ENCODE data around the gene C3orf18.

The C3orf18 gene

DNA sequence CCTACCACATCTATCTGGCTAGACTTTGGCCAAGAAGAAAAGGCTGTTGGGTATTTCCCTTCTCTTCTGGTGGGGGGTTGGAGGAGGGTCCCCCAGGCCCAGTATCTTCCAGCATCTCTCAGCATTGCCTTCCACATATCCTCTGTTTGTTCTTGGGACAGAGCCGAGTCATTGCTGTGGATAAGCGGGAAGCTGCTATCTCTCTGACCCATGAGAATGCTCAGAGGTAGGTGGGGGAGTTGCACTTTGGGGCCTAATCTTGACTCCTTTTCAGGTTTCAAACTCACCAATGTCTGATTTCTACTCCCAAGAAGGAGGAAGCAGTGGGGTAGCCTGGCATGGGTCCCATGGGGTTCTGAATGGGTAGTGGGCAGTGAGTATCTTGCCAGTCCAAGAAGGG lies 9.8 kb upstream of the C3orf18 start:
- no peak for DNase-seq

- no peak for DNase-seq
These were observed 7.8 kb upstream of the C3orf18 start for GRCh38 chr3:50575372-50575771.

DNA sequence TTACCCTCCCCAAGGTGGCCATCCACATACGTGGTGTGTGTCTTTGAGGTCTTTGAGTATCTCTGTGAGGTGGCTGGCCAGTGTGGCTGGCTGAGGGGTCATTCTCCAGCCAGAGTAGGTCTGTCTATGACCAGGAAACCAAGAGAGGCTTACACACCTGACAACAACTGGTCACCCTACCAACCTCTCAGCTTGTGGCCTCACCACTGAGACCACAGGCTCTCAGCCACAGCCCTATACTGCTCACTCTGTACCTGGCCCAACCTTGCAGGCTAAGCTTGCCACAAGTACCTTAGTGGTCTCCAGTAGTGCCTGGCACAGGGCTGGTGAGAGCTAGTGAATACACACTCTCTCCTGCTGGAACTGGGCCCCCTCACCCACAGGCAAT lies 6.9 kb upstream of the C3orf18 start:
- no peak for DNase-seq

- DNase-seq = no peak
These were observed 6.3 kb upstream of the C3orf18 start for GRCh38 chr3:50573566-50574443.

- no peak for DNase-seq
These were observed 5.3 kb upstream of the C3orf18 start for GRCh38 chr3:50572801-50573371.

DNA sequence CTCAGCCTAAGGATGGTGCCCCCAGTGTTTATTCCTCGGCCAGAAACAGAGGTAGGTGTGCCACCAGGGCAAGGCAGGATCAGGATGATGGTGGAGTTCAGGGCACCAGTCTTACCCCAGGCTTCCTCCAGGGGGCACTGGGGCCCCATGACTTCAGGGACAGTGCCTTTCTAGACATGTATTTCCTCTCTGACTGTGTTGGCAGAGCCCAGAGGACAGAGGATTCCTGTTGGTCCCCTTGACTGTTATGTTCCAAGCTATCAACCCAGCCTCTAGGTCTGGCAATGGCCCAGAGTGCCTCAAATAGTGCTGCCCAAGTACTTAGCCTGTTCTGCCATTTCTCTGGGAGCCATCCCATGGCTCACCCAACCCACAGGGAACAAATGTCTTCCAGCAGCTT lies 4.6 kb upstream of the C3orf18 start:
- DNase-seq = no peak

DNA sequence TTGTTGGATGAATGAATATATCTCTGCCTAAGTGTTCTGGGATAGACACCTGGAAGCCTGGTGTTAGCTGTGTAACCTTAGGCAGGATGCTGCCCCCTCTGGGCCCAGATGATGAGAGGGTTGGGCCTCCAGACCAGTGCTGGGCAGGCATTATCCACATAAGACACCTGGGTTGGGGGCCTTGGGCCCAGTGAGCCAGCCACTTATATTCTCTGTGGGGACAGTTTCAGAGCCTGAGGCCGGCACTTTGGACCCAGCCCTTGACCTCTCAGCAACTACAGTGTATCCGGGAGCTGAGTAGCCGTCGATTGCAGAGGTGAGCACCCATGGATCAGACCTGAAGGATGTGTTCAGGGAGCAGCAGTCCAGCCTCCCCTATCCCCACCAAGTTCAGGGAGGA lies 3.9 kb upstream of the C3orf18 start:
- no peak for DNase-seq

DNA sequence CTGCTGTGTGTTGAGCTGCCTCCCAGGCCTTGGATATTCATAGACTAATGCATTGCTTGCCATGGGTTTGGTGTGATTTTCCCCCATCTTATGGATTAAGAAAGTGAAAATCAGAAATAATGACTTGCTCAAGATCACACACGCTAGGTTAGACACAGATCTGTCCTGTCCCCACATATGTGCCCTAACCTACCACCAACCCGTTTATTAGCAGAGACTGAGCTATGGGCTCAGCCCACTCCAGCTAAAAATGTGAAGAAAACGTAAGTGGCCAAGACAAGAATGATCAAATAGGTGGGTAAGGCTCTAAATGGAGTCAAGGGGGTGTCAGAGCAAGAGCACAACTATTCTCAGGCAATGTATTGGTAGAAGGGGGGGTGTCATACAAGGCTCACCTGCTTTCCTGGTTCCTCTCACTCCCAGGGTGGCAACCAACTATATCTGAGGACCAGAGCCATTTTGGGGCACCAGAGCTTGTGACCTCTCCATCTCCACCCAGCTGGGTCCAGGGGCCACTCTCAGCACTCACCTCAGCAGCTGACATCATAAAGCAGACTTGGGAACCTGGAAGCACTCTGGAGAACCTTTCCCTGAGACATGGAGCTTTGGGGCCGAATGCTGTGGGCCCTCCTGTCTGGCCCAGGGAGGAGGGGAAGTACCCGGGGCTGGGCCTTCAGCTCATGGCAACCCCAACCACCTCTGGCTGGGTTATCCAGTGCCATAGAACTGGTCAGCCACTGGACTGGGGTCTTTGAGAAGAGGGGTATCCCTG lies 3.1 kb upstream of the C3orf18 start:
- DNase-seq = no peak

- peak; percentile 80 for DNase-seq
These were observed 1.6 kb upstream of the C3orf18 start, which contains the start of gene HEMK1 for GRCh38 chr3:50568947-50569749. Gene HEMK1, plus strand, starts transcription at chr3:50569522. Its CDS starts 1,583 bp downstream, at chr3:50571105.

- no peak for DNase-seq
These were observed 549 bp downstream of the C3orf18 start for GRCh38 chr3:50567011-50567385.

DNA sequence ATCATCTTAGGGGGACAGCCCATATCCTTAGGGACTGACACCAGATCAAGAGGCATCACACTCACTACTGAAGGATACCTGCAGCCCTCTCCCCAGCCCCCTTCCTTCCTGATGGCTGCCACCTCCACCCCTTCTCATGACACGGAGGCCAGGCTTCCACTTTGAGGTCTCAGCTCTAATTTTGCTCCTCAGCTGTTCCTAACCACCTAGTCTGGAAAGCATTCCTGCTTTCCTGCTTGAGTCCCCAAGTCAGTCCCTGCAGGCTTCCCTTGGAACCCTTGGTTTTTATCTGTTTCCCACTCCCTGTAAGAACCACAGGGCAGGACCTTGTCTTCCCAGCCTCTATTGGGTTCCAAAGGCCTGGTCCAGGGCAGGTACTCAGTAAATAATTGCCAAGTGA lies 3.2 kb downstream of the C3orf18 start:
- no peak for DNase-seq

GRCh38 chr3:50563867-50564266 lies 3.7 kb downstream of the C3orf18 start:
- no peak for DNase-seq

- no peak for DNase-seq
These were observed 4.7 kb downstream of the C3orf18 start for GRCh38 chr3:50562861-50563260.

DNA sequence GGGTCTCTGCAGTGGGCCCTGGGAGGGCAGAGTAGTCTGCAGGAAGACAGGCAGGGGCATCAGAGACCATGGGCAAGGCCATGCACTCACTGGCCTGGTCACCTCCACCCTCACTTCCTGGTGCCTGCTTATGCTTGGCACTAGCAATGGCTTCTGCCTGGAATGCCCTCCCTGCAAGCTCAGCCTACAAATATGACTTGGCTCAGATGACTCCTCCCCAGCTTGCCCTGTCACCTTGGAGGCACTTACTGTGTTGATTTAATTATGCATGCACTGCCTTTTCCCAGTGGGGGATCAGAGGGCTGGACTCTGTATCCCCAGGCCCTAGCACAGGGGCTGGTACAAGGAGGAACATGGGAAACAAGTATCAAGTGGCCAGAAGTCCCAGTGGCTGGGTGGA lies 7.8 kb downstream of the C3orf18 start:
- DNase-seq = no peak

DNA sequence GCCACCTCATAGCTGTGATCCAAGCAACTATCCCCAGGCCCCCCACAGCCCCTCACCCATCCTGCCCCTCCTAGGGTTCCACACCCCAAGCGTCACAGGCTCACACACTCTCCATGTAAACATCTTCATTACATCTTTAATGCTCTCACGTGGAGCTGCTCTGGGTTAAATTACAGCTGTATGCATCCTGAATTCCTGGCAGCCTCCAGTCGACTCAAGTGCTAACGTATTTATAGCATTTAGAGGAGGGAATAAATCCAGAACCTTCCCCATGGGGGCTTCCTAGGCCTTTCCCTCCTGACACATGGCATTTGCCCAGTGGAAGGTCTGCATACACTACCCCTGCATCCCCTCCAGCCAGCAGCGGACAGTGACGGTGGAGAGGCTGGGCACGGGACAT lies 9.6 kb downstream of the C3orf18 start:
- no peak for DNase-seq

DNA sequence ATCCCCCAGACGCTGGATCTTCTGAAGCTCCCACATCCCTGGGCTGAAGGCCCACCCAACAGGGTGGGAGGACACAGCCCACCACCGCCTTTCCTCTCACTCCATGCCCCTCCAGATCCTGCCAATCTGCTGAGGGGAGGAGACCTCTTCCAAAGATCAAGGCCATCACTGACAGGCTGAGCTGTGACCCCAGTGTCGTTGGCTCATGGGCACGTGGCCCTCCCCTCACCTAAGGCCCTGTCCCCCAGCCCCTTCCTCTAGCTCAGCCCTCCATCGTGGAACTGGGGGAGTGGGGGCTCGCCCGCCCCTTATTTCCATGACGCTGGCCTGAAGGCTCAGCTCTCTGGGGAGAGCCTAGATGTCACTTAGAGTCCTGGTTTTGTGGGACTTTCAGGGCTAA lies 10.4 kb downstream of the C3orf18 start:
- DNase-seq = no peak

- no peak for DNase-seq
These were observed 13.0 kb downstream of the C3orf18 start for GRCh38 chr3:50554553-50554952.

- no peak for DNase-seq
These were observed 14.9 kb downstream of the C3orf18 start for GRCh38 chr3:50552598-50552997.

GRCh38 chr3:50551681-50552435 lies 15.7 kb downstream of the C3orf18 start:
- no peak for DNase-seq

DNA sequence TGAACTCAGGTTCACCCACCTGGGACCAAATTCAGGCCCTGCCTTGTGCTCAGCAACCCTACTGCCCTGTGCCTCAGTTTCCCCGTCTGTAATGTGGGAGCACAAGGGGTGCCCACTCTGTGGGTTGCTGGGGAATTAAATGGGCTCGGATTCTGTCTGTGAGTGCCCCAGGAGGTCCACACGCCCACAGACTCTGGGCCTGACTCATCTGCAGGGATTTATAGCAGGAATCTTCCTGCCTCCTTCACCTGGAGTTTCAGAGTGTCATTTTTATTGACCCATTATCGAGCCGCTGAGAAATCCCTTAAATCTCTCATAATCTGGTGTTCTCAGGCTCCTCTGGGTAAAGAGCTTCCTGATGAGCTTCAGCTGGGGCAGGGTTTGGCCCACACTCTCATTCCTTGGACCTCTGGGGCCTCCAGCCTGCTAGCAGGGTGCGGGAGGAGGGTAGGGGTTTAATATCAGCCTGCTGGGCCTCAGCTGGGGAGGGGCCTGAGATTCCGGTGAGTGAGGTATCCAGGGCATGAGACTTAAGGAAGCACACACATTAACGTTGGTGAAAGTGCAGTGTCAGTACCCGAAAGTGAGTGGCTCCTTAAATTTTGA lies 16.4 kb downstream of the C3orf18 start:
- DNase-seq = no peak

DNA sequence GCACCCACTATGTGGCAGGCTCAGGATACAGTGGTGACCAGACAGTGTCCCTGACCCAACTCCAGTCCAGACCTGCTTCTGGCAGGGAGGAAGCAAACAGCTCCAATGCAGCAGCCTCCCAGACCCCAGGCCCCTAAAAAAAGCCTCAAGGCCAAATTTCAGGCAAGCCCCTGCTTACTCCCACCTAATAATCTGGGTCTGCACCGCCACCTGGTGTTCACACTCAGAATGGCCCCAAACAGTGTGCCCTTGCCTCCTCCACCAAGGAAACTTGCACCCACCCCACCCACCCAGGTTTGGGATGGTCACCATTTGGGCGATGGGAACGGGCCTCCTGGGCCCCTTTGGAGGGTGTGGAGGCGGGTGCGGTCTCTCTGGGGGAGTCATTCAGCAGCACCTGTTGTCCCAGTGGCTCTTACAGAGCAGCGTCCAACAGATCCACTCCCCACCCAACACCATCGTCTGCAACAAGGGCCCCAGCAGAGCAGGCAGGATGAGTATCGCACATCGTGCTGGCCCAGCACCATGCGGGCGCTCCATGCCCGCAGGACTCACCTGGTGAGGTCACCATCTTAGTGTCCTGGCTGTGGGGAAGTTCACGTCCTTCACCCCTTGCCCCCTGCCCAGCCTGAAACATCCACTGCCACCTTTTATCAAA lies 17.3 kb downstream of the C3orf18 start:
- peak; percentile 19 for DNase-seq
